GM12878 (cell line): ENCODE data around the gene VIPR2. TPM values are rescaled to one million over a fixed set of nuclear protein-coding genes. Genes with fewer than 3 reads are reported as not detected.

Source experiments
- ATAC-seq: fragments of 200-7000 bp; cut with Tn5 transposase; 3 replicates; pipeline ENCODE4 v1.9.1; 2020; ENCODE audit warnings: mild to moderate bottlenecking, moderate library complexity
- BruUV-seq: library from RNA; stranded (reverse); fragments of 400-500 nt; replicated peaks from 2 replicates; lab custom pipeline; 2021; lab: Mats Ljungman, UMichigan
- CTCF ChIA-PET: fragments of 300-600 bp; sonication (Branson Sonifier 250); formaldehyde crosslinking; extraction: SDS; loops from one replicate; lab custom pipeline; 2021; ENCODE audit warnings: inconsistent platforms; lab: Yijun Ruan, JAX
- POLR2A ChIA-PET: fragments of 350-600 bp; formaldehyde crosslinking; extraction: SDS; loops from one replicate; lab custom pipeline; 2021; ENCODE audit warnings: inconsistent platforms; lab: Charles Lee
- RAD21 ChIA-PET: fragments of 300-600 bp; sonication (Branson Sonifier 250); formaldehyde crosslinking; loops from one replicate; lab custom pipeline; 2023; ENCODE audit warnings: antibody characterized with exemption; ENCODE audit not compliant: unreplicated experiment; lab: Charles Lee
- SMC1A ChIA-PET: fragments of 300-600 bp; sonication (Branson Sonifier 250); formaldehyde crosslinking; loops from one replicate; lab custom pipeline; 2023; ENCODE audit not compliant: unreplicated experiment, uncharacterized antibody; lab: Charles Lee
- DNase-seq: peaks from one replicate; pipeline ENCODE4 v3.0.0-alpha.2; 2011; ENCODE audit warnings: low read depth, low spot score
- FAIRE-seq: peaks from 3 replicates; lab custom pipeline; 2011; peaks lifted over from hg19 to GRCh38; lab: Jason Lieb, UNC
- H2AFZ ChIP-seq: 2 replicates; pipeline ENCODE4 v1.6.0; 2011; ENCODE audit warnings: low read depth, low read length, control low read depth; ENCODE audit not compliant: control insufficient read depth
- H3K27ac ChIP-seq: 2 replicates; pipeline ENCODE4 v1.5.1; 2011; ENCODE audit warnings: control low read depth; ENCODE audit not compliant: control insufficient read depth, insufficient read depth
- H3K27me3 ChIP-seq, 2 experiments: replicated peaks in 1 of 2; 2 replicates each; pipeline versions ENCODE4 v1.6.0 to v1.6.1; 2011; ENCODE audit warnings: low read length in 1 of 2; ENCODE audit not compliant: control insufficient read depth in 2 of 2, insufficient read depth in 2 of 2
- H3K36me3 ChIP-seq, 2 experiments: 2 replicates each; pipeline ENCODE4 v1.5.1; 2011; ENCODE audit warnings: low read length in 1 of 2; ENCODE audit not compliant: control insufficient read depth in 2 of 2, insufficient read depth in 2 of 2
- H3K4me1 ChIP-seq: 2 replicates; pipeline ENCODE4 v1.6.1; 2011; ENCODE audit warnings: mild to moderate bottlenecking, low read length, moderate library complexity, mixed read lengths; ENCODE audit not compliant: control insufficient read depth, insufficient read depth
- H3K4me2 ChIP-seq: 2 replicates; pipeline ENCODE4 v1.6.0; 2011; ENCODE audit warnings: control low read depth; ENCODE audit not compliant: control insufficient read depth, insufficient read depth
- H3K4me3 ChIP-seq: fragments of 200-600 bp; sonication (generic); 2 replicates; pipeline ENCODE4 v1.5.1; 2016
- H3K79me2 ChIP-seq: 2 replicates; pipeline ENCODE4 v1.6.0; 2011; ENCODE audit warnings: low read length; ENCODE audit not compliant: control insufficient read depth, insufficient read depth
- H3K9ac ChIP-seq: 2 replicates; pipeline ENCODE4 v1.8.0; 2011; ENCODE audit warnings: low read length, control low read depth, mixed read lengths; ENCODE audit not compliant: control insufficient read depth, insufficient read depth
- H3K9me3 ChIP-seq: replicated peaks from 3 replicates; pipeline ENCODE4 v1.5.1; 2011; ENCODE audit warnings: mild to moderate bottlenecking, low read length; ENCODE audit not compliant: control insufficient read depth, insufficient read depth
- H4K20me1 ChIP-seq: 2 replicates; pipeline ENCODE4 v1.6.0; 2011; ENCODE audit not compliant: control insufficient read depth, insufficient read depth
- BRCA1 ChIP-seq: IDR thresholded peaks from 2 replicates; pipeline ENCODE4 v1.6.1; 2011; ENCODE audit warnings: low read depth, low read length, improper control_type of control experiment
- JUND ChIP-seq: IDR thresholded peaks from 2 replicates; pipeline ENCODE4 v1.6.1; 2012; ENCODE audit warnings: low read depth, mild to moderate bottlenecking, low read length, improper control_type of control experiment, moderate library complexity
- KLF5 ChIP-seq: fragments of 450-650 bp; IDR thresholded peaks from 2 replicates; pipeline ENCODE4 v1.6.1; 2014; ENCODE audit warnings: mild to moderate bottlenecking; ENCODE audit not compliant: partially characterized antibody
- PAX8 ChIP-seq: fragments of 450-650 bp; IDR thresholded peaks from 2 replicates; pipeline ENCODE4 v1.6.1; 2017; ENCODE audit warnings: mild to moderate bottlenecking, moderate library complexity
- SUZ12 ChIP-seq: fragments of 200-600 bp; sonication (generic); IDR thresholded peaks from one replicate; pipeline ENCODE4 v1.6.1; 2018; ENCODE audit warnings: antibody characterized with exemption, mild to moderate bottlenecking; ENCODE audit not compliant: unreplicated experiment
- TCF3 ChIP-seq: IDR thresholded peaks from 2 replicates; pipeline ENCODE4 v1.6.1; 2012; ENCODE audit warnings: low read depth, mild to moderate bottlenecking, low read length, borderline replicate concordance; ENCODE audit not compliant: insufficient read depth
- ZBED1 ChIP-seq: IDR thresholded peaks from 2 replicates; pipeline ENCODE4 v1.6.1; 2016; ENCODE audit warnings: borderline replicate concordance
- ZNF687 ChIP-seq: fragments of 450-650 bp; IDR thresholded peaks from 2 replicates; pipeline ENCODE4 v1.6.1; 2017; ENCODE audit warnings: mild to moderate bottlenecking, moderate library complexity
- WGBS: methylation state at CpG from one replicate; pipeline ENCODE4 v1.1.6; 2016; ENCODE audit warnings: low lambda C conversion rate; ENCODE audit not compliant: insufficient replicate concordance, insufficient coverage; ENCODE audit errors: missing lambda C conversion rate; 5-methylcytosine and 5-hydroxymethylcytosine counted together
- in situ Hi-C: fragments of 300-500 bp; cut with MboI; formaldehyde crosslinking; loops from 9 replicates; pipeline ENCODE4 v1.14.3; 2018; ENCODE audit warnings: mixed read lengths
- intact Hi-C: fragments of 100-400 bp; cut with micrococcal nuclease; formaldehyde crosslinking; loops from one replicate; pipeline ENCODE4 v1.14.2; 2022; ENCODE audit not compliant: unreplicated experiment
- polyA plus RNA-seq, 11 experiments: library from polyadenylated mRNA; depleted of rRNA in 4 of 11; unstranded in 6 of 11; stranded (reverse) in 5 of 11; fragments of >200 nt; fragmentation: Nextera tagmentation in 4 of 11; fragmentation: Illumina TruSeq in 1 of 11; extraction: Ambion mirVana in 4 of 11; extraction: Trizol in 1 of 11; gene quantifications; 1 replicate in 1 of 11; 2 replicates in 10 of 11; pipeline versions ENCODE4 v1.2.1 to v1.2.3, GENCODE V29; 2011 to 2016; ENCODE audit warnings: inconsistent platforms in 2 of 11, missing spikeins in 2 of 11, low read depth in 1 of 11
- total RNA-seq, 4 experiments: library from RNA; depleted of rRNA in 3 of 4; stranded (reverse); fragments of >200 nt in 3 of 4; fragmentation: Illumina TruSeq in 1 of 4; extraction: Trizol in 1 of 4; gene quantifications; 2 replicates each; pipeline versions ENCODE4 v1.2.1 to v1.2.3, GENCODE V29; 2013 to 2021
- TF ChIP-seq, protein P1 (sequence below): IDR thresholded peaks from 2 replicates; pipeline ENCODE4 v1.6.1; 2011; ENCODE audit warnings: low read depth, mild to moderate bottlenecking, low read length, moderate library complexity, borderline replicate concordance; ENCODE audit errors: extremely low read depth

Gene VIPR2
- total and polyA plus RNA-seq, 10 of the 15 experiments (the other 5 are each of a cell fraction or from before 2014, with no cell fraction given), result not detected

- H3K27ac ChIP-seq, result no peak overlapping the region
- ChIA-PET POLR2A (no interaction called here), CTCF (interaction anchor here (0.6 kb wide), 1 partner anchor 61 kb away, joined by 3 read pairs; no protein-coding TSS in a partner anchor), RAD21 (no interaction called here), SMC1A (no interaction called here)
- no peak overlapping the region for H3K4me3 ChIP-seq
- ATAC-seq, result no peak
- H3K79me2 ChIP-seq, result no peaks in the 10 kb centered on the region
- no peak overlapping the region for H3K9ac ChIP-seq
- WGBS, result 29% methylated on average over 10 of the region's 10 CpGs
- no peaks in the 10 kb centered on the region for H4K20me1 ChIP-seq
- intact Hi-C loops (no loop called here), in situ Hi-C loops (no loop called here)
- no peaks in the 10 kb centered on the region for H3K27me3 ChIP-seq
- TF ChIP-seq, protein P1, sequence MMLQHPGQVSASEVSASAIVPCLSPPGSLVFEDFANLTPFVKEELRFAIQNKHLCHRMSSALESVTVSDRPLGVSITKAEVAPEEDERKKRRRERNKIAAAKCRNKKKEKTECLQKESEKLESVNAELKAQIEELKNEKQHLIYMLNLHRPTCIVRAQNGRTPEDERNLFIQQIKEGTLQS, result no peak
- no peak for TF ChIP-seq BRCA1
- TF ChIP-seq PAX8, result no peak
- TF ChIP-seq TCF3, result no peak
- TF ChIP-seq KLF5, result no peak
- no peak for TF ChIP-seq SUZ12
- TF ChIP-seq ZNF687, result no peak
- TF ChIP-seq JUND, result no peak
- no peak for TF ChIP-seq ZBED1
- FAIRE-seq, result no peak
- BruUV-seq, result no TSS peak
- no peaks in the 10 kb centered on the region; the same call in 2 of the 3 replicates for H3K9me3 ChIP-seq
- DNase-seq, result no peak
- no peak overlapping the region for H3K4me2 ChIP-seq
- H3K4me1 ChIP-seq, result no peaks in the 10 kb centered on the region
- no peaks in the 10 kb centered on the region for H3K36me3 ChIP-seq
- no peak overlapping the region for H2AFZ ChIP-seq
These were observed 106.6 kb downstream of the VIPR2 start for GRCh38 chr7:159038066-159038465.
